ENCODE measurements around the gene WWOX. TPM values are rescaled to one million over a fixed set of nuclear protein-coding genes. Genes with fewer than 3 reads are reported as not detected.

WWOX gene
- total and polyA plus RNA-seq, 2 donors (not counting 1 experiment from before 2014, with no cell fraction given), result 10.5 to 42.3 TPM

DNA sequence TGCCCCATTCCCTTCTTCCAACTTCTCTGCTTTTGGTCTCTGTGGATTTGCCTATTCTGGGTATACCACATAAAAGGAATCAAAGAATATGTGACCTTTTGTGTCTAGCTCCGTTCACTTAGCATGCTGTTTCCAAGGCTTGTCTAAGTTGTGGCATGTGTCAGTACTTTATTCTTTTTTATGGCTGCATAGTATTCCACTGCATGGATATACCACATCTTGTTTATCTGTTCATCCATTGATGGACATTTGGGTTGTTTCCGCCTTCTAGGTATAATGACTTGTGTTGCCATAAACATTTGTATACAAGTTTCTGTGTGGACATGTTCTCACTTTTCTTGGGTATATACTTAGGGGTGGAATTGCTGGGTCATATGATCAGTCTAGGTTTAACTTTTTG, 1068.4 kb downstream of the WWOX start:
- no CpG with 5 or more reads among the region's 2 CpGs for WGBS (ENCODE audit: insufficient coverage)
- H3K4me3 Mint-ChIP-seq, result no peak overlapping the region
- H3K9me3 Mint-ChIP-seq (ENCODE audit: insufficient read depth), result peaks cover 10% of the 10 kb centered on the region
- ChIA-PET POLR2A (no interaction called here), CTCF (no interaction called here)
- no peak overlapping the region for H2AFZ ChIP-seq (ENCODE audit: insufficient read depth, low read depth, low read length, poor library complexity, severe bottlenecking)
- H3K4me1 ChIP-seq (ENCODE audit: control insufficient read depth in 2 of 2, insufficient read depth in 2 of 2, low read length in 2 of 2), result peaks cover 3 to 15% of the 10 kb centered on the region in 2 donors
- H3K27me3 Mint-ChIP-seq, result no peaks in the 10 kb centered on the region
- H3K27ac ChIP-seq (ENCODE audit: low read length in 2 of 2), result no peak overlapping the region
- peaks cover 1 to 5% (median 3%) of the 10 kb centered on the region in 3 donors for H3K9me3 ChIP-seq (ENCODE audit: control extremely low read depth in 1 of 3, control insufficient read depth in 2 of 3, insufficient read depth in 1 of 3, low read length in 2 of 3)
- no peak overlapping the region for H3K4me2 ChIP-seq (replicated peaks; ENCODE audit: low read depth, low read length, poor library complexity, severe bottlenecking)
- peaks cover 14% of the 10 kb centered on the region for H3K4me1 Mint-ChIP-seq
- no peak for ATAC-seq (ENCODE audit: low read depth)
- TF ChIP-seq EZH2 (IDR thresholded peaks at IDR 0.05; ENCODE audit: borderline replicate concordance, insufficient read depth, low read depth, low read length, poor library complexity, severe bottlenecking), result no peak
- H3K4me3 ChIP-seq (ENCODE audit: control extremely low read depth in 1 of 5, extremely low read depth in 1 of 5, insufficient read depth in 1 of 5, low read depth in 2 of 5, low read length in 4 of 5), result no peak overlapping the region
- no peaks in the 10 kb centered on the region for H4K20me1 ChIP-seq (ENCODE audit: control insufficient read depth, insufficient read depth, low read length, poor library complexity, severe bottlenecking)
- no peaks in the 10 kb centered on the region for H3K79me2 ChIP-seq (ENCODE audit: control insufficient read depth, insufficient read depth, low read length)
- intact Hi-C loops (cut with micrococcal nuclease), result no loop called here
- no peak overlapping the region for H3K27ac Mint-ChIP-seq
- no peaks in the 10 kb centered on the region for H3K27me3 ChIP-seq (replicated peaks in 1 of 4; ENCODE audit: control extremely low read depth in 1 of 4, control insufficient read depth in 3 of 4, insufficient read depth in 4 of 4, low read length in 3 of 4)
- no peak for DNase-seq
- no peak overlapping the region for H3K9ac ChIP-seq (ENCODE audit: low read length)
- no peaks in the 10 kb centered on the region for H3K36me3 ChIP-seq (replicated peaks in 1 of 2; ENCODE audit: control extremely low read depth in 1 of 2, control insufficient read depth in 1 of 2, extremely low read depth in 1 of 2, insufficient read depth in 2 of 2, low read length in 1 of 2)

- CTCF ChIA-PET, result no interaction called here
- Mint-ChIP-seq H3K27me3 (no peaks in the 10 kb centered on the region), H3K27ac (no peak overlapping the region), H3K9me3 (ENCODE audit: insufficient read depth) (peaks cover 10% of the 10 kb centered on the region), H3K4me3 (no peak overlapping the region), H3K4me1 (peaks cover 9% of the 10 kb centered on the region)
- H3K27me3 ChIP-seq (replicated peaks in 1 of 4; ENCODE audit: control extremely low read depth in 1 of 4, control insufficient read depth in 3 of 4, insufficient read depth in 4 of 4, low read length in 3 of 4), result no peaks in the 10 kb centered on the region
- H3K4me1 ChIP-seq (ENCODE audit: control insufficient read depth in 2 of 2, insufficient read depth in 2 of 2, low read length in 2 of 2), result peaks cover under 1 to 14% of the 10 kb centered on the region in 2 donors
- H3K4me3 ChIP-seq (ENCODE audit: control extremely low read depth in 1 of 5, extremely low read depth in 1 of 5, insufficient read depth in 1 of 5, low read depth in 2 of 5, low read length in 4 of 5), result no peak overlapping the region
- no peak overlapping the region for H3K9ac ChIP-seq (ENCODE audit: low read length)
- peaks cover 1 to 5% (median 3%) of the 10 kb centered on the region in 3 donors for H3K9me3 ChIP-seq (ENCODE audit: control extremely low read depth in 1 of 3, control insufficient read depth in 2 of 3, insufficient read depth in 1 of 3, low read length in 2 of 3)
- H3K27ac ChIP-seq (ENCODE audit: low read length in 2 of 2), result no peak overlapping the region
- intact Hi-C loops (cut with micrococcal nuclease), result no loop called here
- DNase-seq (no peak), ATAC-seq (ENCODE audit: low read depth) (no peak)
- no peaks in the 10 kb centered on the region for H3K36me3 ChIP-seq (replicated peaks in 1 of 2; ENCODE audit: control extremely low read depth in 1 of 2, control insufficient read depth in 1 of 2, extremely low read depth in 1 of 2, insufficient read depth in 2 of 2, low read length in 1 of 2)
- no peaks in the 10 kb centered on the region for H4K20me1 ChIP-seq (ENCODE audit: control insufficient read depth, insufficient read depth, low read length, poor library complexity, severe bottlenecking)
- no peak for TF ChIP-seq EZH2 (IDR thresholded peaks at IDR 0.05; ENCODE audit: borderline replicate concordance, insufficient read depth, low read depth, low read length, poor library complexity, severe bottlenecking)
- TF ChIP-seq, protein P1, sequence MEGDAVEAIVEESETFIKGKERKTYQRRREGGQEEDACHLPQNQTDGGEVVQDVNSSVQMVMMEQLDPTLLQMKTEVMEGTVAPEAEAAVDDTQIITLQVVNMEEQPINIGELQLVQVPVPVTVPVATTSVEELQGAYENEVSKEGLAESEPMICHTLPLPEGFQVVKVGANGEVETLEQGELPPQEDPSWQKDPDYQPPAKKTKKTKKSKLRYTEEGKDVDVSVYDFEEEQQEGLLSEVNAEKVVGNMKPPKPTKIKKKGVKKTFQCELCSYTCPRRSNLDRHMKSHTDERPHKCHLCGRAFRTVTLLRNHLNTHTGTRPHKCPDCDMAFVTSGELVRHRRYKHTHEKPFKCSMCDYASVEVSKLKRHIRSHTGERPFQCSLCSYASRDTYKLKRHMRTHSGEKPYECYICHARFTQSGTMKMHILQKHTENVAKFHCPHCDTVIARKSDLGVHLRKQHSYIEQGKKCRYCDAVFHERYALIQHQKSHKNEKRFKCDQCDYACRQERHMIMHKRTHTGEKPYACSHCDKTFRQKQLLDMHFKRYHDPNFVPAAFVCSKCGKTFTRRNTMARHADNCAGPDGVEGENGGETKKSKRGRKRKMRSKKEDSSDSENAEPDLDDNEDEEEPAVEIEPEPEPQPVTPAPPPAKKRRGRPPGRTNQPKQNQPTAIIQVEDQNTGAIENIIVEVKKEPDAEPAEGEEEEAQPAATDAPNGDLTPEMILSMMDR (IDR thresholded peaks at IDR 0.05), result no peak
- H3K79me2 ChIP-seq (ENCODE audit: control insufficient read depth, insufficient read depth, low read length), result no peaks in the 10 kb centered on the region
- no peak overlapping the region for H3K4me2 ChIP-seq (replicated peaks; ENCODE audit: low read depth, low read length, poor library complexity, severe bottlenecking)
- no peak overlapping the region for H2AFZ ChIP-seq (ENCODE audit: insufficient read depth, low read depth, low read length, poor library complexity, severe bottlenecking)
- no CpG with 5 or more reads among the region's 2 CpGs for WGBS (ENCODE audit: insufficient coverage)
- POLR2A ChIA-PET, result no interaction called here
These were observed 1068.9 kb downstream of the WWOX start for GRCh38 chr16:79168321-79168720.
